ENCODE measurements around the gene MAPK6.

DNA sequence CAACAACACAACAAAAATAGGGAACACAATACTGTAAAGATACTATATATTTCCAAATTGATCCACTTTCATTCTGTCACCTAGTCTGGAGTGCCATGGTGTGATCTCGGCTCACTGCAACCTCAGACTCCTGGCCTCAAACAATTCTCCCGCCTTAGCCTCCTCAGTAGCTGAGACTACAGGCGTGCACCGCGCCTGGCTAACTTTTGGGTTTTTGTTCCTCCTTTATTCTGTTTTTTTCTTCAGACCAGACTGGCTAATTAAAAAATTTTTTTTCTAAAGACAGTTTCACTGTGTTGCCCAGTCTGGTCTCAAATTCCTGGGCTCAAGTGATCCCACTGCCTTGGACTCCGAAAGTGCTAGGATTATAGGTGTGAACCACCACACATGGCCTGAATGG lies 88.2 kb downstream of the MAPK6 start:
- TF ChIP-seq POLR2A (IDR thresholded peaks at IDR 0.05; ENCODE audit: low read depth, low read length) (no peak), NFE2L2 (IDR thresholded peaks at IDR 0.05; ENCODE audit: low read depth, low read length) (no peak), RAD21 (IDR thresholded peaks at IDR 0.05; ENCODE audit: low read length) (no peak), CEBPB (IDR thresholded peaks at IDR 0.05; ENCODE audit: low read depth, low read length) (no peak), SMC3 (IDR thresholded peaks at IDR 0.05; ENCODE audit: low read depth, low read length) (no peak), USF2 (IDR thresholded peaks at IDR 0.05; ENCODE audit: low read depth, low read length) (no peak), CHD1 (IDR thresholded peaks at IDR 0.05; ENCODE audit: low read depth, low read length) (no peak), MXI1 (IDR thresholded peaks at IDR 0.05; ENCODE audit: borderline replicate concordance, low read depth, low read length) (no peak), MAFK (IDR thresholded peaks at IDR 0.05; ENCODE audit: low read depth, low read length) (no peak), BHLHE40 (IDR thresholded peaks at IDR 0.05; ENCODE audit: low read depth, low read length) (no peak)
- TF ChIP-seq, protein P1, sequence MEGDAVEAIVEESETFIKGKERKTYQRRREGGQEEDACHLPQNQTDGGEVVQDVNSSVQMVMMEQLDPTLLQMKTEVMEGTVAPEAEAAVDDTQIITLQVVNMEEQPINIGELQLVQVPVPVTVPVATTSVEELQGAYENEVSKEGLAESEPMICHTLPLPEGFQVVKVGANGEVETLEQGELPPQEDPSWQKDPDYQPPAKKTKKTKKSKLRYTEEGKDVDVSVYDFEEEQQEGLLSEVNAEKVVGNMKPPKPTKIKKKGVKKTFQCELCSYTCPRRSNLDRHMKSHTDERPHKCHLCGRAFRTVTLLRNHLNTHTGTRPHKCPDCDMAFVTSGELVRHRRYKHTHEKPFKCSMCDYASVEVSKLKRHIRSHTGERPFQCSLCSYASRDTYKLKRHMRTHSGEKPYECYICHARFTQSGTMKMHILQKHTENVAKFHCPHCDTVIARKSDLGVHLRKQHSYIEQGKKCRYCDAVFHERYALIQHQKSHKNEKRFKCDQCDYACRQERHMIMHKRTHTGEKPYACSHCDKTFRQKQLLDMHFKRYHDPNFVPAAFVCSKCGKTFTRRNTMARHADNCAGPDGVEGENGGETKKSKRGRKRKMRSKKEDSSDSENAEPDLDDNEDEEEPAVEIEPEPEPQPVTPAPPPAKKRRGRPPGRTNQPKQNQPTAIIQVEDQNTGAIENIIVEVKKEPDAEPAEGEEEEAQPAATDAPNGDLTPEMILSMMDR (conservative IDR thresholded peaks at IDR 0.05; ENCODE audit: low read depth, low read length), result no peak
- TF ChIP-seq, protein P2, sequence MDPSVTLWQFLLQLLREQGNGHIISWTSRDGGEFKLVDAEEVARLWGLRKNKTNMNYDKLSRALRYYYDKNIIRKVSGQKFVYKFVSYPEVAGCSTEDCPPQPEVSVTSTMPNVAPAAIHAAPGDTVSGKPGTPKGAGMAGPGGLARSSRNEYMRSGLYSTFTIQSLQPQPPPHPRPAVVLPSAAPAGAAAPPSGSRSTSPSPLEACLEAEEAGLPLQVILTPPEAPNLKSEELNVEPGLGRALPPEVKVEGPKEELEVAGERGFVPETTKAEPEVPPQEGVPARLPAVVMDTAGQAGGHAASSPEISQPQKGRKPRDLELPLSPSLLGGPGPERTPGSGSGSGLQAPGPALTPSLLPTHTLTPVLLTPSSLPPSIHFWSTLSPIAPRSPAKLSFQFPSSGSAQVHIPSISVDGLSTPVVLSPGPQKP (IDR thresholded peaks at IDR 0.05; ENCODE audit: borderline replicate concordance, low read depth, low read length), result no peak

All from IMR-90 (cell line).